Ishikawa (cell line): ENCODE results near the gene PTPN12.

Experiments used
- CEBPB ChIP-seq: IDR thresholded peaks from 2 replicates; pipeline ENCODE4 v1.6.1; 2012
- EGR1 ChIP-seq: IDR thresholded peaks from 2 replicates; pipeline ENCODE4 v1.6.1; 2012
- EP300 ChIP-seq: IDR thresholded peaks from 2 replicates; pipeline ENCODE4 v1.6.1; 2012; ENCODE audit warnings: borderline replicate concordance
- FOXM1 ChIP-seq: IDR thresholded peaks from 2 replicates; pipeline ENCODE4 v1.6.1; 2012; ENCODE audit warnings: low read depth, borderline replicate concordance
- MAX ChIP-seq: IDR thresholded peaks from 2 replicates; pipeline ENCODE4 v1.6.1; 2012
- NFIC ChIP-seq: IDR thresholded peaks from 2 replicates; pipeline ENCODE4 v1.6.1; 2012
- RAD21 ChIP-seq: IDR thresholded peaks from 2 replicates; pipeline ENCODE4 v1.6.1; 2012; ENCODE audit warnings: low read depth
- REST ChIP-seq: IDR thresholded peaks from 2 replicates; pipeline ENCODE4 v1.6.1; 2012; ENCODE audit warnings: low read depth, mild to moderate bottlenecking
- TAF1 ChIP-seq: IDR thresholded peaks from 2 replicates; pipeline ENCODE4 v1.6.1; 2012; ENCODE audit warnings: low read depth, mild to moderate bottlenecking
- TCF12 ChIP-seq: IDR thresholded peaks from 2 replicates; pipeline ENCODE4 v1.6.1; 2012; ENCODE audit warnings: low read depth
- TEAD4 ChIP-seq: IDR thresholded peaks from 2 replicates; pipeline ENCODE4 v1.6.1; 2012
- USF1 ChIP-seq: IDR thresholded peaks from 2 replicates; pipeline ENCODE4 v1.6.1; 2012
- YY1 ChIP-seq: IDR thresholded peaks from 2 replicates; pipeline ENCODE4 v1.6.1; 2012; ENCODE audit warnings: low read depth
- ZBTB7A ChIP-seq: IDR thresholded peaks from 2 replicates; pipeline ENCODE4 v1.6.1; 2012; ENCODE audit warnings: low read depth

- TF ChIP-seq TAF1 (no peak), REST (no peak), ZBTB7A (no peak), CEBPB (no peak), RAD21 (no peak), EP300 (no peak), MAX (no peak), TEAD4 (no peak), YY1 (no peak), EGR1 (no peak), NFIC (no peak), FOXM1 (no peak), USF1 (no peak), TCF12 (no peak)
Observed at GRCh38 chr7:77664715-77665114, 127.6 kb downstream of the PTPN12 start.
